Measurements from ENCODE around the gene TROAP. TPM values are rescaled to one million over a fixed set of nuclear protein-coding genes. Genes with fewer than 3 reads are reported as not detected.
A peak's percentile ranks its signal among the peaks of the same experiment; 100 is the strongest.

Gene TROAP
- total and polyA plus RNA-seq, 9 of the 15 experiments (the other 6 are each of a cell fraction or from before 2014, with no cell fraction given): 46.4 to 171 (median 59.8) TPM

DNA sequence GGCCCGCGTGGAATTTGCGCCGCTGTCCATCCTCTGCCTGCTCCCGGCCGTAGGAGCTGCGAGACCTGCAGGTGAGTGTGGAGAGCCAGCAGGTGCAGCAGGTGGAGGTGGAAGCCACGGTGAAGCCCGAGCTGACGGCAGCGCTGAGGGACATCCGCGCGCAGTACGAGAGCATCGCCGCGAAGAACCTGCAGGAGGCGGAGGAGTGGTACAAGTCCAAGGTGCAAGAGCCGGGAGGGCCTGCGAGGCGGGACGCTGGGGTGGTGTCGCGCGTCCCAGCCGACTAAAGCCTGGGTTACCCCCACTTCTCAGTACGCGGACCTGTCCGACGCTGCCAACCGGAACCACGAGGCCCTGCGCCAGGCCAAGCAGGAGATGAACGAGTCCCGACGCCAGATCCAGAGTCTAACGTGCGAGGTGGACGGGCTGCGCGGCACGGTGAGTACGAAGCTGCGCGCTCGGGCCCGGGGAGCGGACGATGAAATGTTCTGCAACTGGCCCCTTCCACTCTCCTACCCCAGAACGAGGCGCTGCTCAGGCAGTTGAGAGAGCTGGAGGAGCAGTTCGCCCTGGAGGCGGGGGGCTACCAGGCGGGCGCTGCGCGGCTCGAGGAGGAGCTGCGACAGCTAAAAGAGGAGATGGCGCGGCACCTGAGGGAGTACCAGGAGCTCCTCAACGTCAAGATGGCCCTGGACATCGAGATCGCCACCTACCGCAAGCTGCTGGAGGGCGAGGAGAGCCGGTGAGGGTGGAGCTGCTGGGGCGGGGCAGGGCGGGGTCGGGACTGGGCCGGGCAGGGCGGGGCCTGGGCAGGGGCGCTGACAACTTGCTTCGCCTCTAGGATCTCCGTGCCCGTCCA lies 26.0 kb upstream of the TROAP start (continued):
- TF ChIP-seq ZBTB8A (IDR thresholded peaks at IDR 0.05; ENCODE audit: partially characterized antibody): no peak
- no peak for TF ChIP-seq ARNT (IDR thresholded peaks at IDR 0.05)
- 0 out of 2 replicates have a peak, but pooled peaks have one; percentile 5 for TF ChIP-seq JUN (IDR thresholded peaks at IDR 0.05; ENCODE audit: borderline replicate concordance, low read depth, low read length)
- 0 out of 2 replicates have a peak, but pooled peaks have one; percentile 33 for TF ChIP-seq JUN (CRISPR knock-in tag; IDR thresholded peaks at IDR 0.05; ENCODE audit: borderline replicate concordance)
- no peak; the same call in 1 of the 2 replicates for TF ChIP-seq IRF2 (CRISPR knock-in tag; IDR thresholded peaks at IDR 0.05)
- TF ChIP-seq, protein P1, sequence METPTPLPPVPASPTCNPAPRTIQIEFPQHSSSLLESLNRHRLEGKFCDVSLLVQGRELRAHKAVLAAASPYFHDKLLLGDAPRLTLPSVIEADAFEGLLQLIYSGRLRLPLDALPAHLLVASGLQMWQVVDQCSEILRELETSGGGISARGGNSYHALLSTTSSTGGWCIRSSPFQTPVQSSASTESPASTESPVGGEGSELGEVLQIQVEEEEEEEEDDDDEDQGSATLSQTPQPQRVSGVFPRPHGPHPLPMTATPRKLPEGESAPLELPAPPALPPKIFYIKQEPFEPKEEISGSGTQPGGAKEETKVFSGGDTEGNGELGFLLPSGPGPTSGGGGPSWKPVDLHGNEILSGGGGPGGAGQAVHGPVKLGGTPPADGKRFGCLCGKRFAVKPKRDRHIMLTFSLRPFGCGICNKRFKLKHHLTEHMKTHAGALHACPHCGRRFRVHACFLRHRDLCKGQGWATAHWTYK (CRISPR knock-in tag; IDR thresholded peaks at IDR 0.05): no peak
- TF ChIP-seq, protein P2, sequence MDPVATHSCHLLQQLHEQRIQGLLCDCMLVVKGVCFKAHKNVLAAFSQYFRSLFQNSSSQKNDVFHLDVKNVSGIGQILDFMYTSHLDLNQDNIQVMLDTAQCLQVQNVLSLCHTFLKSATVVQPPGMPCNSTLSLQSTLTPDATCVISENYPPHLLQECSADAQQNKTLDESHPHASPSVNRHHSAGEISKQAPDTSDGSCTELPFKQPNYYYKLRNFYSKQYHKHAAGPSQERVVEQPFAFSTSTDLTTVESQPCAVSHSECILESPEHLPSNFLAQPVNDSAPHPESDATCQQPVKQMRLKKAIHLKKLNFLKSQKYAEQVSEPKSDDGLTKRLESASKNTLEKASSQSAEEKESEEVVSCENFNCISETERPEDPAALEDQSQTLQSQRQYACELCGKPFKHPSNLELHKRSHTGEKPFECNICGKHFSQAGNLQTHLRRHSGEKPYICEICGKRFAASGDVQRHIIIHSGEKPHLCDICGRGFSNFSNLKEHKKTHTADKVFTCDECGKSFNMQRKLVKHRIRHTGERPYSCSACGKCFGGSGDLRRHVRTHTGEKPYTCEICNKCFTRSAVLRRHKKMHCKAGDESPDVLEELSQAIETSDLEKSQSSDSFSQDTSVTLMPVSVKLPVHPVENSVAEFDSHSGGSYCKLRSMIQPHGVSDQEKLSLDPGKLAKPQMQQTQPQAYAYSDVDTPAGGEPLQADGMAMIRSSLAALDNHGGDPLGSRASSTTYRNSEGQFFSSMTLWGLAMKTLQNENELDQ (CRISPR knock-in tag; IDR thresholded peaks at IDR 0.05; ENCODE audit: borderline replicate concordance): no peak
- TF ChIP-seq BCOR (IDR thresholded peaks at IDR 0.05): peak; percentile 29; the same call in 1 of the 2 replicates
- no peak for TF ChIP-seq NR3C1 (CRISPR knock-in tag; IDR thresholded peaks at IDR 0.05)
- no peak for TF ChIP-seq MEF2A (IDR thresholded peaks at IDR 0.05; ENCODE audit: control insufficient read depth, low read depth, low read length)
- TF ChIP-seq, protein P3, sequence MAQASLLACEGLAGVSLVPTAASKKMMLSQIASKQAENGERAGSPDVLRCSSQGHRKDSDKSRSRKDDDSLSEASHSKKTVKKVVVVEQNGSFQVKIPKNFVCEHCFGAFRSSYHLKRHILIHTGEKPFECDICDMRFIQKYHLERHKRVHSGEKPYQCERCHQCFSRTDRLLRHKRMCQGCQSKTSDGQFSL (CRISPR knock-in tag; IDR thresholded peaks at IDR 0.05): peak; percentile 66; the same call in 1 of the 2 replicates
- TF ChIP-seq, protein P3 (tag; IDR thresholded peaks at IDR 0.05): no peak
- TF ChIP-seq CTBP1 (IDR thresholded peaks at IDR 0.05; ENCODE audit: borderline replicate concordance): peak; percentile 73
- TF ChIP-seq ILF3 (IDR thresholded peaks at IDR 0.05; ENCODE audit: borderline replicate concordance): no peak
- no peak; a peak in 1 of 4 replicates for TF ChIP-seq RAD21 (CRISPR knock-in tag; conservative IDR thresholded peaks at IDR 0.05 in 1 of 2, IDR thresholded peaks at IDR 0.05 in 1 of 2)
- TF ChIP-seq KDM2B (CRISPR knock-in tag; IDR thresholded peaks at IDR 0.05): 0 out of 2 replicates have a peak, but pooled peaks have one; percentile 48
- no peak for TF ChIP-seq SMARCB1 (IDR thresholded peaks at IDR 0.05; ENCODE audit: insufficient read length, low read depth)
- no peak for TF ChIP-seq KDM1A (IDR thresholded peaks at IDR 0.05)
- no peak for TF ChIP-seq KHSRP (IDR thresholded peaks at IDR 0.05)
- TF ChIP-seq MBD2 (IDR thresholded peaks at IDR 0.05; ENCODE audit: borderline replicate concordance, low read depth): no peak

All from K562 (cell line).